HepG2 (cell line): ENCODE results near the gene ARL2. TPM values are rescaled to one million over a fixed set of nuclear protein-coding genes. Genes with fewer than 3 reads are reported as not detected.

Experiments
- EHMT2 ChIP-seq: fragments of 200-600 bp; sonication (generic); IDR thresholded peaks from 2 replicates; pipeline ENCODE4 v1.7.0; 2017; ENCODE audit warnings: antibody characterized with exemption, low read depth, low read length, borderline replicate concordance
- GATAD1 ChIP-seq: IDR thresholded peaks from 2 replicates; pipeline ENCODE4 v1.6.1; 2016; ENCODE audit warnings: missing genetic modification reagents, missing compliant biosample characterization
- IRX3 ChIP-seq: sonication (generic); formaldehyde crosslinking; IDR thresholded peaks from 2 replicates; pipeline ENCODE4 v1.8.1; 2023; ENCODE audit warnings: mild to moderate bottlenecking, low read depth, missing genetic modification reagents, borderline replicate concordance
- JUNB ChIP-seq: sonication (generic); formaldehyde crosslinking; IDR thresholded peaks from 2 replicates; pipeline ENCODE4 v1.8.0; 2022; ENCODE audit warnings: missing genetic modification reagents, mild to moderate bottlenecking, borderline replicate concordance
- KAT2B ChIP-seq: fragments of 150-350 bp; IDR thresholded peaks from 2 replicates; pipeline ENCODE4 v1.6.1; 2014; ENCODE audit warnings: low read depth, low read length, borderline replicate concordance
- NCOA5 ChIP-seq: sonication (generic); formaldehyde crosslinking; IDR thresholded peaks from 2 replicates; pipeline ENCODE4 v1.4.0; 2020; ENCODE audit warnings: missing genetic modification reagents
- PAF1 ChIP-seq: IDR thresholded peaks from 2 replicates; pipeline ENCODE4 v1.6.1; 2016; ENCODE audit warnings: missing genetic modification reagents, missing compliant biosample characterization
- PHF20 ChIP-seq: sonication (generic); formaldehyde crosslinking; IDR thresholded peaks from 2 replicates; pipeline ENCODE4 v1.5.0; 2020; ENCODE audit warnings: mild to moderate bottlenecking, missing genetic modification reagents
- ZNF235 ChIP-seq: sonication (generic); formaldehyde crosslinking; IDR thresholded peaks from 2 replicates; pipeline ENCODE4 v1.8.1; 2023; ENCODE audit warnings: mild to moderate bottlenecking, missing genetic modification reagents, borderline replicate concordance
- polyA plus RNA-seq, 8 experiments: library from polyadenylated mRNA; depleted of rRNA in 3 of 8; stranded (reverse) in 7 of 8; unstranded in 1 of 8; fragments of >200 nt; fragmentation: Illumina TruSeq in 4 of 8; extraction: Trizol in 4 of 8; gene quantifications; 2 replicates each; pipeline versions ENCODE4 v1.2.1 to v1.2.3, GENCODE V29; 2011 to 2016; ENCODE audit warnings: low read depth in 4 of 8, missing spikeins in 1 of 8, mixed read lengths in 1 of 8; ENCODE audit not compliant: insufficient read depth in 1 of 8
- total RNA-seq, 5 experiments: library from RNA; depleted of rRNA; stranded (reverse); fragments of >200 nt; fragmentation: Illumina TruSeq; extraction: Trizol; gene quantifications; 2 replicates each; pipeline ENCODE4 v1.2.3, GENCODE V29; 2016; ENCODE audit warnings: low read depth in 1 of 5
- TF ChIP-seq, protein P1 (sequence below): sonication (generic); formaldehyde crosslinking; IDR thresholded peaks from 2 replicates; pipeline ENCODE4 v1.5.1; 2020; ENCODE audit warnings: missing genetic modification reagents, mild to moderate bottlenecking, borderline replicate concordance
- TF ChIP-seq, protein P2 (sequence below): sonication (generic); formaldehyde crosslinking; IDR thresholded peaks from 2 replicates; pipeline ENCODE4 v1.4.0; 2020; ENCODE audit warnings: mild to moderate bottlenecking, missing genetic modification reagents, borderline replicate concordance

Gene ARL2
- total and polyA plus RNA-seq, 2 of the 13 experiments (the other 11 are each of a cell fraction or from before 2014, with no cell fraction given), result 82.9 to 84.4 TPM

GRCh38 chr11:64970731-64971151 is 43.2 kb upstream of the ARL2 start (continued):
- TF ChIP-seq, protein P1, sequence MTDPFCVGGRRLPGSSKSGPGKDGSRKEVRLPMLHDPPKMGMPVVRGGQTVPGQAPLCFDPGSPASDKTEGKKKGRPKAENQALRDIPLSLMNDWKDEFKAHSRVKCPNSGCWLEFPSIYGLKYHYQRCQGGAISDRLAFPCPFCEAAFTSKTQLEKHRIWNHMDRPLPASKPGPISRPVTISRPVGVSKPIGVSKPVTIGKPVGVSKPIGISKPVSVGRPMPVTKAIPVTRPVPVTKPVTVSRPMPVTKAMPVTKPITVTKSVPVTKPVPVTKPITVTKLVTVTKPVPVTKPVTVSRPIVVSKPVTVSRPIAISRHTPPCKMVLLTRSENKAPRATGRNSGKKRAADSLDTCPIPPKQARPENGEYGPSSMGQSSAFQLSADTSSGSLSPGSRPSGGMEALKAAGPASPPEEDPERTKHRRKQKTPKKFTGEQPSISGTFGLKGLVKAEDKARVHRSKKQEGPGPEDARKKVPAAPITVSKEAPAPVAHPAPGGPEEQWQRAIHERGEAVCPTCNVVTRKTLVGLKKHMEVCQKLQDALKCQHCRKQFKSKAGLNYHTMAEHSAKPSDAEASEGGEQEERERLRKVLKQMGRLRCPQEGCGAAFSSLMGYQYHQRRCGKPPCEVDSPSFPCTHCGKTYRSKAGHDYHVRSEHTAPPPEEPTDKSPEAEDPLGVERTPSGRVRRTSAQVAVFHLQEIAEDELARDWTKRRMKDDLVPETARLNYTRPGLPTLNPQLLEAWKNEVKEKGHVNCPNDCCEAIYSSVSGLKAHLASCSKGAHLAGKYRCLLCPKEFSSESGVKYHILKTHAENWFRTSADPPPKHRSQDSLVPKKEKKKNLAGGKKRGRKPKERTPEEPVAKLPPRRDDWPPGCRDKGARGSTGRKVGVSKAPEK (CRISPR knock-in tag), result no peak
- TF ChIP-seq, protein P2, sequence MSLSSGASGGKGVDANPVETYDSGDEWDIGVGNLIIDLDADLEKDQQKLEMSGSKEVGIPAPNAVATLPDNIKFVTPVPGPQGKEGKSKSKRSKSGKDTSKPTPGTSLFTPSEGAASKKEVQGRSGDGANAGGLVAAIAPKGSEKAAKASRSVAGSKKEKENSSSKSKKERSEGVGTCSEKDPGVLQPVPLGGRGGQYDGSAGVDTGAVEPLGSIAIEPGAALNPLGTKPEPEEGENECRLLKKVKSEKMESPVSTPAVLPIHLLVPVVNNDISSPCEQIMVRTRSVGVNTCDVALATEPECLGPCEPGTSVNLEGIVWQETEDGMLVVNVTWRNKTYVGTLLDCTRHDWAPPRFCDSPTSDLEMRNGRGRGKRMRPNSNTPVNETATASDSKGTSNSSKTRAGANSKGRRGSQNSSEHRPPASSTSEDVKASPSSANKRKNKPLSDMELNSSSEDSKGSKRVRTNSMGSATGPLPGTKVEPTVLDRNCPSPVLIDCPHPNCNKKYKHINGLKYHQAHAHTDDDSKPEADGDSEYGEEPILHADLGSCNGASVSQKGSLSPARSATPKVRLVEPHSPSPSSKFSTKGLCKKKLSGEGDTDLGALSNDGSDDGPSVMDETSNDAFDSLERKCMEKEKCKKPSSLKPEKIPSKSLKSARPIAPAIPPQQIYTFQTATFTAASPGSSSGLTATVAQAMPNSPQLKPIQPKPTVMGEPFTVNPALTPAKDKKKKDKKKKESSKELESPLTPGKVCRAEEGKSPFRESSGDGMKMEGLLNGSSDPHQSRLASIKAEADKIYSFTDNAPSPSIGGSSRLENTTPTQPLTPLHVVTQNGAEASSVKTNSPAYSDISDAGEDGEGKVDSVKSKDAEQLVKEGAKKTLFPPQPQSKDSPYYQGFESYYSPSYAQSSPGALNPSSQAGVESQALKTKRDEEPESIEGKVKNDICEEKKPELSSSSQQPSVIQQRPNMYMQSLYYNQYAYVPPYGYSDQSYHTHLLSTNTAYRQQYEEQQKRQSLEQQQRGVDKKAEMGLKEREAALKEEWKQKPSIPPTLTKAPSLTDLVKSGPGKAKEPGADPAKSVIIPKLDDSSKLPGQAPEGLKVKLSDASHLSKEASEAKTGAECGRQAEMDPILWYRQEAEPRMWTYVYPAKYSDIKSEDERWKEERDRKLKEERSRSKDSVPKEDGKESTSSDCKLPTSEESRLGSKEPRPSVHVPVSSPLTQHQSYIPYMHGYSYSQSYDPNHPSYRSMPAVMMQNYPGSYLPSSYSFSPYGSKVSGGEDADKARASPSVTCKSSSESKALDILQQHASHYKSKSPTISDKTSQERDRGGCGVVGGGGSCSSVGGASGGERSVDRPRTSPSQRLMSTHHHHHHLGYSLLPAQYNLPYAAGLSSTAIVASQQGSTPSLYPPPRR (CRISPR knock-in tag), result no peak
- no peak for TF ChIP-seq KAT2B
- no peak for TF ChIP-seq PHF20 (CRISPR knock-in tag)
- no peak for TF ChIP-seq EHMT2
- TF ChIP-seq ZNF235 (CRISPR knock-in tag), result no peak
- TF ChIP-seq GATAD1 (CRISPR knock-in tag), result no peak
- TF ChIP-seq JUNB (CRISPR knock-in tag), result no peak
- no peak for TF ChIP-seq PAF1 (CRISPR knock-in tag)
- no peak for TF ChIP-seq IRX3 (CRISPR knock-in tag)
- TF ChIP-seq NCOA5 (CRISPR knock-in tag), result no peak
